Measurements from ENCODE around the gene CD81. TPM values are rescaled to one million over a fixed set of nuclear protein-coding genes. Genes with fewer than 3 reads are reported as not detected.

The CD81 gene
- total RNA-seq, 2 experiments from 2014 or later = 190 to 198 TPM

- POLR2A ChIA-PET = interaction anchor here (3.5 kb wide), 1 partner anchor 8 kb away, joined by 36 read pairs; the partner anchor contains the start of gene CD81
- CTCF ChIA-PET = interaction anchor here (1.5 kb wide), 1 partner anchor 35 kb away, joined by 3 read pairs; no protein-coding TSS in a partner anchor
Observed at GRCh38 chr11:2385156-2386151, 8.3 kb downstream of the CD81 start.

- ChIA-PET CTCF (interaction anchor here (0.8 to 2.6 kb wide), 5 partner anchors 14 to 235 kb away, joined by 3 to 24 read pairs (median 6); partner anchors contain the start of gene TSSC4), POLR2A (interaction anchor here (0.5 to 3.5 kb wide), 3 partner anchors 9 to 14 kb away, joined by 3 to 36 read pairs (median 9); partner anchors contain the start of genes CD81 and TSSC4)
Observed at GRCh38 chr11:2386591-2386990, 9.5 kb downstream of the CD81 start.

- ChIA-PET CTCF (interaction anchor here (0.8 to 2.6 kb wide), 6 partner anchors 10 to 236 kb away, joined by 3 to 24 read pairs (median 6); partner anchors contain the start of genes CD81 and TSSC4), POLR2A (interaction anchor here (0.5 to 3.5 kb wide), 3 partner anchors 10 to 13 kb away, joined by 3 to 36 read pairs (median 9); partner anchors contain the start of genes CD81 and TSSC4)
Observed at GRCh38 chr11:2387266-2387987, 10.3 kb downstream of the CD81 start.

GRCh38 chr11:2388431-2389376 is 11.6 kb downstream of the CD81 start:
- CTCF ChIA-PET = interaction anchor here (1.3 to 2.6 kb wide), 3 partner anchors 11 to 83 kb away, joined by 5 to 24 read pairs (median 10); partner anchors contain the start of genes CD81 and TSSC4
- POLR2A ChIA-PET = interaction anchor here (2.3 to 3.5 kb wide), 2 partner anchors 11 kb away, joined by 9 to 36 read pairs; partner anchors contain the start of genes CD81 and TSSC4

GRCh38 chr11:2389377-2390026 is 12.4 kb downstream of the CD81 start:
- CTCF ChIA-PET = no interaction called here
- POLR2A ChIA-PET = no interaction called here

GRCh38 chr11:2390091-2390724 is 13.1 kb downstream of the CD81 start:
- ChIA-PET POLR2A (interaction anchor here (0.9 kb wide), 1 partner anchor 13 kb away, joined by 3 read pairs; the partner anchor contains the start of gene CD81), CTCF (no interaction called here)

- POLR2A ChIA-PET = interaction anchor here (0.9 kb wide), 1 partner anchor 14 kb away, joined by 3 read pairs; the partner anchor contains the start of gene CD81
- CTCF ChIA-PET = no interaction called here
Observed at GRCh38 chr11:2390725-2391151, 13.6 kb downstream of the CD81 start.

- CTCF ChIA-PET = no interaction called here
Observed at GRCh38 chr11:2391181-2391975, 14.3 kb downstream of the CD81 start.

GRCh38 chr11:2392241-2392959 is 15.3 kb downstream of the CD81 start:
- CTCF ChIA-PET = interaction anchor here (2.0 kb wide), 1 partner anchor 87 kb away, joined by 6 read pairs; no protein-coding TSS in a partner anchor
- POLR2A ChIA-PET = interaction anchor here (0.9 kb wide), 1 partner anchor 16 kb away, joined by 3 read pairs; the partner anchor contains the start of gene CD81

More at GRCh38 chr11:2391181-2391975, 14.3 kb downstream of the CD81 start:
- POLR2A ChIA-PET = interaction anchor here (0.9 kb wide), 1 partner anchor 14 kb away, joined by 3 read pairs; the partner anchor contains the start of gene CD81

- CTCF ChIA-PET = interaction anchor here (2.0 kb wide), 1 partner anchor 88 kb away, joined by 6 read pairs; no protein-coding TSS in a partner anchor
- POLR2A ChIA-PET = interaction anchor here (0.9 kb wide), 1 partner anchor 16 kb away, joined by 3 read pairs; the partner anchor contains the start of gene CD81
Observed at GRCh38 chr11:2393111-2393868, 16.2 kb downstream of the CD81 start.

- CTCF ChIA-PET = interaction anchor here (2.0 kb wide), 1 partner anchor 89 kb away, joined by 6 read pairs; no protein-coding TSS in a partner anchor
- POLR2A ChIA-PET = no interaction called here
Observed at GRCh38 chr11:2393941-2394817, 17.1 kb downstream of the CD81 start.

GRCh38 chr11:2394818-2395105 is 17.7 kb downstream of the CD81 start:
- POLR2A ChIA-PET = no interaction called here
- CTCF ChIA-PET = interaction anchor here (2.0 kb wide), 1 partner anchor 90 kb away, joined by 6 read pairs; no protein-coding TSS in a partner anchor

GRCh38 chr11:2395211-2395730 is 18.2 kb downstream of the CD81 start:
- POLR2A ChIA-PET = no interaction called here
- CTCF ChIA-PET = no interaction called here

GRCh38 chr11:2395856-2396255 is 18.7 kb downstream of the CD81 start:
- ChIA-PET CTCF (no interaction called here), POLR2A (no interaction called here)
